GM10248 (cell line): ENCODE results near the gene SH3D19.

Source experiments
- CTCF ChIA-PET: fragments of 300-600 bp; sonication (Branson Sonifier 250); formaldehyde crosslinking; extraction: SDS; loops from one replicate; lab custom pipeline; 2021; ENCODE audit warnings: antibody characterized with exemption; lab: Yijun Ruan, JAX
- POLR2A ChIA-PET: fragments of 350-650 bp; sonication (Branson Sonifier 250); formaldehyde crosslinking; extraction: SDS; loops from one replicate; lab custom pipeline; 2020; ENCODE audit warnings: antibody characterized with exemption; lab: Yijun Ruan, JAX
- DNase-seq: peaks from one replicate; pipeline ENCODE4 v3.0.0; 2012; ENCODE audit errors: extremely low spot score
- CTCF ChIP-seq: IDR thresholded peaks from 2 replicates; pipeline ENCODE4 v1.5.1; 2012; ENCODE audit warnings: mild to moderate bottlenecking, low read depth; ENCODE audit errors: extremely low read depth, missing control alignments, control extremely low read depth

Gene SH3D19

GRCh38 chr4:151198748-151199147 is 126.7 kb downstream of the SH3D19 start:
- POLR2A ChIA-PET = no interaction called here
- no peak for TF ChIP-seq CTCF
- DNase-seq = no peak
- CTCF ChIA-PET = interaction anchor here (1.0 kb wide), 1 partner anchor 38 kb away, joined by 3 read pairs; no protein-coding TSS in a partner anchor

GRCh38 chr4:151197247-151197646 is 128.2 kb downstream of the SH3D19 start:
- no peak for DNase-seq
- no peak for TF ChIP-seq CTCF
- CTCF ChIA-PET = no interaction called here
- POLR2A ChIA-PET = no interaction called here

- ChIA-PET CTCF (interaction anchor here (1.4 kb wide), 1 partner anchor 68 kb away, joined by 3 read pairs; no protein-coding TSS in a partner anchor), POLR2A (no interaction called here)
- TF ChIP-seq CTCF = no peak
- DNase-seq = no peak
Observed at GRCh38 chr4:151195801-151196200, 129.6 kb downstream of the SH3D19 start.

GRCh38 chr4:151193414-151193813 is 132.0 kb downstream of the SH3D19 start:
- no peak for TF ChIP-seq CTCF
- DNase-seq = no peak
- CTCF ChIA-PET = no interaction called here
- POLR2A ChIA-PET = no interaction called here

GRCh38 chr4:151192556-151193235 is 132.7 kb downstream of the SH3D19 start:
- no peak for TF ChIP-seq CTCF
- no peak for DNase-seq
- CTCF ChIA-PET = no interaction called here
- POLR2A ChIA-PET = no interaction called here

DNA sequence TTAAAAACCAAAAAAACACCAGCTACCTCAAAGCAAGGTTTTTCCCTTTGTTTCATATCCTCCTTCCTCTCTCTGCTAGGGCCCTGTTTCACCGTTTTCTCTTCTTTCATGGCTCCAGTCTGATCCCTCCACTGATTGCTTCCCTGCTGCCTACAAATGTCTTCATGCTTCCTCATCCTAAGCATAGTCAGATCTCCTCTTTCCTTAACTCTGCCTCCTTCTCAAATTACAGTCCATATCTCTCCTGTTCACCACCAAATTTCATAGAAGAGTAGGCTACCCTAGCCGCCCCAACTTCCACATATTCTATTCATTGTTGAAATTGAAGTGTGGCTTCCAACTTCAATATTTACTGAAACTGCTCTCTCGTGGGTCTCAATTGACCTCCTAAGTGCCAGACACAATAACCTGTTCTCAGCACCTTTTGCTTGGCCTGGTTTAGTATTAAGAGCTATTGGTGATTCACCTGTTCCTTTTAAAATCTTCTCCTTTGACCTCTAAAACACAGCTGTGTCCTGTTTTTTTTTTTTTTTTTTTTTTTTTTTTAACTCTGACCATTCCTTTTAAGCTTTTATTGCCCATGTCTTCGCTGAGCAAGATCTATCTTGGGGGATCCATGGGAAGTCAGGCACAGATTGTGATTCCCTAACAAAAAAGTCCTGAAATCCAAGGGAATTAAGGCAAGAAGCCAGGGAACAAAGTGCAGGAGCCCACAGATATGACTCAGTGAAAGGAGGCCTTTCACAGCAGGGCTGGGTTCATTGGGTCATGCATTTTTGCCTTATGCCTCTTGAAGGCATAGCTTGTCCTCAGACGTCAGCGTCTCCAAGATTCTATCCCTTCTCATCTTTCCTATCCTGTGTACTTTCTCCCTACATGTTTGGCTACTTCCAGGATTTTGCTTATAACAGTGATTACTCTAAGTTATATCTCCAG is 140.6 kb downstream of the SH3D19 start:
- ChIA-PET POLR2A (no interaction called here), CTCF (interaction anchor here (1.5 kb wide), 1 partner anchor 8 kb away, joined by 5 read pairs; no protein-coding TSS in a partner anchor)
- no peak for TF ChIP-seq CTCF
- DNase-seq = no peak
